GM18909 (cell line): ENCODE measurements around the gene GALNT9.
"Not testable (repeated sequence)": the region's sequence is repeated elsewhere in the genome, so short reads cannot be mapped to it uniquely, and the experiment has no call there.

Experiments
- ATAC-seq: cut with Tn5 transposase; IDR thresholded peaks from one replicate; pipeline ENCODE4 v1.9.1; 2021; ENCODE audit warnings: mild to moderate bottlenecking; ENCODE audit not compliant: unreplicated experiment, poor library complexity

Gene GALNT9

DNA sequence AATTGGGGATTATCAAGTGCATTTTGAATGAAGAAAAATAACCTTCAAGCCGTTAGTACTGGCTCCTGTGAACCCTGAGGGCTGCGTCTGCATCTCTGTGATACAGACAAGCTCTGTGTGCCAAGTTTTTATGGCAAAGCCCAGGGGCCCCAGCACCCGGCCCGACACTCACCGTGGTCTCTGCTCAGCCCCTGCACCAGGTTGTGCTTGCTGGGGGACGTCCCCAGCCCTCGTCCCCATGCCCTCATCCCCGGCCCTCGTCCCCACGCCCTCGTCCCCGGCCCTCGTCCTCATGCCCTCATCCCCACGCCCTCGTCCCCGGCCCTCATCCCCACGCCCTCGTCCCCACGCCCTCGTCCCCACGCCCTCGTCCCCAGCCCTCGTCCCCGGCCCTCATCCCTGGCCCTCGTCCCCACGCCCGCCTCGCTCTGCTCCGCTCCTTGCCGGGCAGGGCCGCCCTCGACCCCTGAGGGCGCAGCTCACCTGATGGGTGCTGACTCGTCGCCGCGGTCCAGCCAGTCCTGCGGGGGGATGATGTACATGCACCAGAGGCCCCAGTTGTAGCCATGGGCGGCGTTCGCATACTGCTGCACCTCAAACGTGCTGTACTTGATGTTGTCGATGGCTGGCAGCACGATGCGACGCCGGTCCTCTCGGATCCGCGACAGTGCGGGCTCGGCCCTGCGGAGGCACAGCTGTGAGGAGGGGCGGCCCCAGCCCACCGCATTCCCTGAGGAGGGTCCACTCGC lies 72.0 kb downstream of the GALNT9 start:
- no peak for ATAC-seq

DNA sequence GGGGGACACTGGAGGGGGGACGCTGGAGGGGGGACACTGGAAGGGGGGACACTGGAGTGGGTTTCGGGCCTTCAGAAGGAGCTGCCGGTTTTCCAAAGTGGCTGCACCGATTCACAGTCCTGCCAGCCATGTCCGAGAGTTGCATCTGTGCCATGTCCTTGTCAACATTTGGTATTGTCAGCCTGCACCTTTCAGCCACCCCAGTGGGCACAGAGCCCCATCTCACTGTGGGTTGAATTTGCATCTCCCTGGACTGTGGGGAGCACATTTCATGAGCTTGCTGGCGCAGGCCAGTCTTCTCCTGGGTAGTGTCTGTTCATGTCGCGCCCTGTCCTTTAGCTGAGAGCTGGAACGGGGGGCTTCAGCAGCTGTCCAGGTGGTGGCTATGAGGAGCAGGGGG lies 72.7 kb downstream of the GALNT9 start:
- no peak for ATAC-seq

GRCh38 chr12:132255642-132256041 lies 73.7 kb downstream of the GALNT9 start:
- no peak for ATAC-seq

- no peak for ATAC-seq
Measured at GRCh38 chr12:132253698-132254480, 75.5 kb downstream of the GALNT9 start.

- ATAC-seq, result not testable (repeated sequence)
Measured at GRCh38 chr12:132252981-132253380, 76.4 kb downstream of the GALNT9 start.

GRCh38 chr12:132251741-132252490 lies 77.5 kb downstream of the GALNT9 start:
- no peak for ATAC-seq

DNA sequence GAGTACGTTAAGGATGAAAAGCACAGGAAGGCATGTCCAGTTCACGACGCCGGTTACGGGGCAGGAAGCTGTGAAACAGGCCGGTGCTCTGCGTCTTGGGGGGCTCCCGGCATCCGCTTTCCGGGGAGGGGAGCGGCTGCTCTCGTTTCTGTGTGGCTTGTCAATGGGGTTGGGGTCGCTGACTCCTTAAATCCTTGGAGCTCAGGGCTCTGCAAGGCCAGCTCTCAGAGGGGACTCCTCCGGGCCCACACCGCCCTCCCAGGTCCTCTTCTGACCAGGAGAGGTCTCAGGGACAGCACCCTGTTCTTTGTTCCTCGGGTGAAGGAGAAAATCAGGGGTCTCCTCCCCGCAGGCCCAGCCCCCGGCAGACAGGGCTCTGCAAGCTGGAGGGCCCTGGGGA lies 78.1 kb downstream of the GALNT9 start:
- no peak for ATAC-seq

DNA sequence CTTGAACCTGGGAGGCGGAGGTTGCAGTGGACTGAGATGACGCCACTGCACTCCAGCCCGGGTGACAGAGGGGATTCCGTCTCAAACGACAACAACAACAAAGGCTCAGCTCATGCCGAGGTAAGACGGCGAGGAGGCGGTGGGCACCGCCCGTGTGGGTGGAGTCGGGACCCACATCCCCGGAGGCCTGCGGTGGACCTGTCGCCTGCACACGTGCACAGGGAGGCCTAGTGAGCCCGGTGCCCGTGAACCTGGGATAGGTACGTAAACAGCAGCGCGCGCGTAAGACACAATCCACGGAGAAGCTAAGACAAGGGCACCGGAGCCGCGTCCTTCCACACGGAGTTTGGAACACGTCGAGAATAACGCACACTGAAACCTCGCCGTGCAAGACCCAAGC lies 78.7 kb downstream of the GALNT9 start:
- no peak for ATAC-seq

GRCh38 chr12:132249689-132250478 lies 79.5 kb downstream of the GALNT9 start:
- no peak for ATAC-seq

DNA sequence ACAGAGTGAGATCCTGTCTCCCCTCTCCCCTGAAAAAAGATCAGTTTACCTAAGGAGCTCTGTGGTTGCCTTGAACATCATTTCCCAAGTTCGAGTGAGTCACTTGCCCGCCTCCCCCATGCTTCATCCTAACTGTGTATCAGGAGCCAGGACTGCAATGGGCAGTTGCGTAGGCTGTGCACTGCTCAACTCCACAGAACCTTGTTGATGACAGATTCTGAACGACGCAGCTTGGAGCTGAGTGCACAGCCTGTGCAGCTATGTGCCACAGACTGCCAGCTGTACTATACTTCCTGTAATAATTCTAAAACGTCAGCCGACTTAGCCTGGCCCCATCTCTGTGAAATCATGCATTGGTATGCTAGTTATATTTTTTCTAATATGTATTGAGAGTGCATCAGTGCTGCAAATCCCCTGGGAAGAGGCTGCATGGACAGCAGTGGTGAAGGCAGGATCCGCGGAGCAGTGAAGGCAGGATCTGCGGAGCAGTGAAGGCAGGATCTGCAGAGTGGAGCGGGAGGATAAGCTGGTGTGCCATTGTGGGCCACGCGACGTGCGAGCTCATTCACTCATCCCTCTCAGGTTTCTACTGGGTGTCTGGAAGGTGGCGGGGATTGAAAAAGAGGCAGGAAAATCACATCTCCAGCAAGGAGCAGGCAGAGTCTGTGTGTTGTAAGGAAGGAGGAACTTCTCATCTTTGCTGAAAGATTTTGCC lies 80.8 kb downstream of the GALNT9 start:
- ATAC-seq, result no peak

- ATAC-seq, result no peak
Measured at GRCh38 chr12:132247718-132248452, 81.5 kb downstream of the GALNT9 start.

DNA sequence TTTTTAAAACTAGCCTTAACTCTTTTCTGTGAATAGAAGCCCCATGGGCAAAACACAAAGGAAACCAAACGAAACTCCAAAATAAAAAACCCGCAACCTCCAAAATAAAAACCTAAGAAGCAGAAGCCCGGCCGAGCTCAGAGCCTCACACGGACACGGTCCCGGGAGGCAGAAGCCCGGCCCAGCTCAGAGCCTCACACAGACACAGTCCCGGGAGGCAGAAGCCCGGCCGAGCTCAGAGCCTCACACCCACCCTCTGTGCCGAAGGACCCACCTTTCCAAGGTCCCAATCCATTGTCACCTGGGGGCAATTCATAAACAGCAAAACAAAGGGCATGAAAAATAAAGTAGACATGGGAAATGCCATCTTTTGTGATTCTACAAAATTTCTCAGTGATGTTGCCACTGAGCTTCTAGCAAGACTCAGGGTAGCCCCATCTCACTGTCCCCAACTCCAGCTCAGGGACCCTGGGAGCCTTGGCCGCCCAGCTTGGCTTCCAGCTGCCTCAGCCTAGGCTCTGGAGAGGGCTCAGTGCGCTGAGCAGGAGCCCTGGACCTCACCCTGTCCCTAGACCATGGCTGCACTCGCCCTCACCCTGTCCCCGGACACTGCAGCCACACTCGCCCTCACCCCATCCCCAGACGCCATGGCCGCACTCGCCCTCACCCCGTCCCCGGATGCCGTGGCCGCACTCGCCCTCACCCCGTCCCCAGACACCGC lies 82.2 kb downstream of the GALNT9 start:
- no peak for ATAC-seq

GRCh38 chr12:132245521-132246101 lies 83.8 kb downstream of the GALNT9 start:
- ATAC-seq, result no peak

GRCh38 chr12:132244724-132245295 lies 84.6 kb downstream of the GALNT9 start:
- ATAC-seq, result no peak

DNA sequence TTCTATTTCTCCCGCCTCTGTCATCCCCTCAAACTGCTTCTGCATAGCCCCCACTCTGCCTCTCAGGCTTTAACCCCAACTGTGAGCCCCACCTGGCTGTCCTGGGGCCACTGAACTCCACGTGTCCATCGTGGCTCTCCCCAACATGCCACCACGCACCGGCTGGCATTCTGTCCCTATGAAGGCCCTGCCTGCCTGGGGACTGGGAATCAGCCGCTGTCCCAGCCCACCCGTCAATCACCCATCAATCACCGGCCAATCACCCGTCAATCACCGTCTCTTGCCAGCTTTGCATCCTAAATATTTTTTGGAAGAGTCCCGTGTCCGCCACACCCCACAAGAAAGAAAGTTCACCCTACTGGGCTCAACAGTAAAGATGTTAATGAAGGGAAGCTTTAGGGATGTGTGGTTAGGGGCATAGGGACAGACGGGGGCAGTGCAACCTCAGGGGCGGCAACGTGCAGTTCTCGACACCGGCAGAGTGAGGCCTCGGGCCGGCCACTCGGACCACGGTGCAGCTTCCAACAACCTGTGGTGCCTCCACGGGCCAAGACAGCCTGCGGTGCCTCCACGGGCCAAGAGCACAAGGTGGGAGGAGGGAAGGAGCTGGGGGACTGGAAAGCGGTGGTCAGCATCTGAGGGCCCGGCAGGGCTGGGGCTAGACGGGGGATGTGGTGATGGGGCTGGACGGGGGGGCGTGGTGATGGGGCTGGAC lies 85.6 kb downstream of the GALNT9 start:
- no peak for ATAC-seq

GRCh38 chr12:132243171-132243570 lies 86.2 kb downstream of the GALNT9 start:
- not testable (repeated sequence) for ATAC-seq

DNA sequence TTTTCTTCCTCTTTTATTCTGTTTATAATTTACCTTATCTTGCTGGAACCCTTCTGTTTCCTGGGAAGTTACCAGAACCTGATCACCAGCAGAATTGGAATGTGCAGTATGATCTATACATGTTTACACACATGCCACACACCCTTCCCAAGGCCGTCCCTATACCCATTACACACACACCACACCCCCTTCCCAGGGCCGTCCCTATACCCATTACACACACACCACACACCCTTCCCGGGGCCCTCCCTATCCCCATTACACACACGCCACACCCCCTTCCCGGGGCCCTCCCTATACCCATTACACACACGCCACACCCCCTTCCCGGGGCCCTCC lies 88.8 kb downstream of the GALNT9 start:
- ATAC-seq, result not testable (repeated sequence)
